NCI-H2107 treated with DMSO at 0.1 percent for 48 hours (cell line): ENCODE measurements around the gene MPPED1.

Experiments
- DNase-seq: peaks from one replicate; lab custom pipeline; 2025; ENCODE audit not compliant: unreplicated experiment; lab: John Stamatoyannopoulos, UW

Gene MPPED1

DNA sequence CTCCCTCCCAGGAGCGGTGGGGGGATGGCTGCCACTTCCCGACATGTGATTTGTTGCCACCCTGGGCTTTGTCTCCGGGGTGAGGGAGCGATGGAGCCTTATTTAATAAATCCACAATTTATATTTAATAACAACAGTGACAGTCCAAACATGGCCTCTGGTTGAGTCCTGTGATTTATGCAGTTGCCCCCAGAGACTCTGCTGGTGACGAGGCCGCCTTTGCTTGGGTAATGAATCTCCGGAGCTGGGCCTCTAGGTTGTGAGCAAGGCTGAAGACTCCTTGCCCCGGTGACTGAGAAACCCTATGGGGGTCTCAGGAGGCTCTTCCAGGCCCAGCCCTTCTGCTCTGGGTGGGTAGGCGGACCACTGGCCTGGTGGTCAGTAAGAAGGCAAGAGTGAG lies 16.7 kb downstream of the MPPED1 start:
- DNase-seq = no peak

DNA sequence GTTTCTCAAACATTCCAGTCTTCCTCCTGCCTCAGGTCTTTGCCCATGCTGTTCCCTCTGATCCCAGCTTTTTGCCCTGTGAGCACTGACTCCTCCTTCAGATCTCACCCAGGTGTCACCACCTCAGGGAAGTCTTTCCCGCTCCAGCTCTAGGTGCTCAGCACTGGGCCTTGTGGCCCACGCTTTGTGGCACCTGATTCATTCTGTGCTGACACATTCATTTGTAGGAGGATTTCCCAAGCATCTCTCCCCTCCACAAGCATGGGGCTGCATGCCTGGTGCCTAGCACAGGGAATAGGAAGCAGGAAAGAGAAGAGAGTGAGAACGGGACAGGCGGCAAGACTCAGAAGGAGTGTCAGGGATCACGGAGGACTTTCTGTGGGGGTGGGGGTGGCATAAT lies 17.6 kb downstream of the MPPED1 start:
- DNase-seq = no peak

DNA sequence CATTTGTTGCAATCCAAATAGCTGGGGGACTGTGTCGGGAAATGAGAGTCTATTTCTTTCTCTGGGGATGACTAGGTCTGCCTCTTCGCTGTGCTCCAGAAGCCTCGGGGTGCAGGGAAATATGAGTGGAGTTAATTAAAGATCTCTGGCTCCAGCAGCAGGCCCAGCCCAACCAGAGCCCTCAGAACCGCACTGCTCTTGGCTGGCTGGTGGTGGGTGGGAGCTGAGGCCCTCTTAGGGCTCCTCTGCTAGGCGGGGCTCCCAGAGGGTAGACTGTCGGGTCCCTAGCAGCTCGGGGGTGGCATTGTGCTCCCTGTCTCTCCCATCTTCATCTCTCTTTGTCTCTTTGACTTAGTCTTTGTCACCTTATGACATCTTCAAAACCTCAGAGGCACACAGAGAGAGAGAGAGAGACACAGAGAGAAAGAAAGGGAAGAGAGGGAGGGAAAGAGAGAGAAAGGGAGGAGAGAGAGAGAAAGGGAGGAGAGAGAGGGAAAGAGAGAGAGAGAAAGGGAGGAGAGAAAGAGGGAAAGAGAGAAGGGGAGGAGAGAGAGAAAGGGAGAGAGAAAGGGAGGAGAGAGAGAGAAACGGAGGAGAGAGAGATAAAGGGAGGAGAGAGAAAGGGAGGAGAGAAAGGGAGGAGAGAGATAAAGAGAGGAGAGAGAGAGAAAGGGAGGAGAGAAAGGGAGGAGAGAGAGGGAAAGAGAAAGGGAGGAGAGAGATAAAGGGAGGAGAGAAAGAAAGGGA lies 20.2 kb downstream of the MPPED1 start:
- DNase-seq = no peak

DNA sequence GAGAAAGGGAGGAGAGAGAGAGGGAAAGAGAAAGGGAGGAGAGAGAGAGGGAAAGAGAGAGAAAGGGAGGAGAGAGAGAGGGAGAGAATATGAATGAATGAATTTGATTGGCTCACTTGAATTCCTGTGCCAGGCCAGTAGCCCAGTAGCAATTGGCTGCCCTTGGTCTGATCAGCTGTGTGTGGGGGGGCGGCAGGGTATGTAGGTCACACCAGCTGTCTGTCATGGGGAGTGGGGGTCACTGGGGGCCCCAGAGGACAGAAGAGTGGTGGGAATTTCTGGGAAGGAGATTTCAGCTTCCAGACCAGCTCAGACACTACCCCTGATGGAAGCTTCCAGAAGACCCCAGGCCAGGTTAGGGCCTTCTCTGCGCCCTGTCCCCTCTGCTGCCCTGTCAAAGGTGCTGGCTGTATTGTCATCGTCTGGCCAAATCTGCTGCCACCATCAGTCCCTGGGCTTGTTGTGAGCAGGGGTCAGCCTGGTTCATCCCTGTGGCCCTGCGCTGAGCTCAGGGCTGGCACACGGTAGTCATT lies 21.1 kb downstream of the MPPED1 start:
- no peak for DNase-seq

DNA sequence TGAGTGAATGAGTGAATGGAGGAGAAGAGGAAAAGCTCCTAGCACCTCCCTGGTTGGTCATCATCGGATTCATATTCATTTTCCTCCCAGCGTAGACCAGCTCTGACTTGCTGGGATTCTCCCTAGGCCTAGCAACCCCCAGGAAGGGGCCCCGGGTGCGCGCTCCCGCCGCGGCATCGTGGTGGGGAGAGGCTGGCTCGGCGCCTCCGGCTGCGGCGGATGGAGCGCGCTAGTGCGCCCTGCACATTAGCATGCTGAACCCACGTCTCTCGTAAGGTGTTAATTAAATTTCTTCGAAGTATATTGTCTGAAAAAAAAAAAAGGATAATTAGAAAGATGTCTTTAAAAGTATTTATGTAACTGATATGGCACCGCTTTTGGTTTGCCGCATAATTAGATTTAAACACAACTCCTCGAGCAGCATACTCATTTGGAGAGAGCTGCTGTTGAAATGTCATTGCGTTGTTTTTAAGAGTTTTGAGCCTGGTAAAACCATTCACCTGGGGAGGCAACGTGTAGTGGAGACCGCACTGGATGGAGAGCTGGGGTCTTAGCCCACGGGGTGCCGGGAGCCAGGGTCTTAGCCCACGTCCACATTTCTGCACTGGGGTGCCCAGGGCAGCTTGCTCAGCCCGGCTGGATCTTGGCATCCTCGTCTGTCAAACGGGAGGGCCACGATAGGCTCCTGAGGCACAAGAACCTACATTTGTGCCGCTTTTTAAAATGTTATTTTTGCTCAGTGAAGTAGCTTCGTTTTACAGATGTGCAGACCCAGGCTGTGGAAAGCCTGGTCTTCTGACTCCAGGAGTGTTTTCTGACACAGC lies 21.8 kb downstream of the MPPED1 start:
- DNase-seq = no peak

DNA sequence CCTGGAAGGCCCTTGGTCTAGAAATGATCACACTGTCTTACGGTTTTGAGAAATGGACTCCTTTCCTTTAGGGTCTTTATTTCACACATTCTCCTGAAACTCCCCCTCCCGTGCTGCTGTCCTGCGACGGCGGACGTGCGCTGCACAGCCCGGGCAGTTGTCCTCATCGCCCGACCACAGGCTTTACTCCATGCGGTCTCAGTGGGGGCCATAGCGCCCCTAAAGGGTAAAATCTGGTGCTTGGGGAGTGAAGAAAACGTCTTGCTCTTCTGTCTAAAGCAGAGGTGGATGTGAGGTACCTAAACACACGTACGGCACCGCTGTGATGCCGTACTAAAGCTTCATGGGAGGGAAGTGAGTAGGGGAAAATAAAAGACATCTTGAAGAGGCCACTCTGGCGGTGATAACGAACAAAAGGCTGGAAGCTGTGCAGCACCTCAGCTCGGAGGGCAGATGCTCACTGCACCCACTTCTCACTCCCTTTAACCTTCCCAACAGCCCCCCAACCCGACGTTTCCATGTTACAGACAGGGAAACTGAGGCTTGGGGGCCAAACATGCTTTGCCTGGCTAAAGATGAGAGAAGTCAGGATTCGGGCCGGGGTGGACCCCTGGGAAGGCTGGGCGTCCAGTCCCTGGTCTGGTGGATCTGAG lies 22.6 kb downstream of the MPPED1 start:
- no peak for DNase-seq

DNA sequence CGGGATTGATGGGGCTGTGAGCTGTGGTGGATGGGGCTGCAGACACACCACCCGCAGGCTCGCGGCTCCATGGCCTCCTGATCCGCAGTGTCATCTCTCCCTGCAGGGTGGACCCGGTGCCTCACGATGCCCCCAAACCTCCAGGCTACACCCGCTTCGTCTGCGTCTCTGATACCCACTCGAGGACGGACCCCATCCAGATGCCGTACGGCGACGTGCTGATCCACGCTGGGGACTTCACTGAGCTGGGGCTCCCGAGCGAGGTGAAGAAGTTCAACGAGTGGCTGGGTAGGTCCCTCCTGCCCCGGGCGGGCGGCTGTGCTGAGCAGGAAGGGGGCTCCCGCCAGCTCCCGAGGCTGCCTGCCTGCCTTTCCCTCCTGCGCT lies 23.1 kb downstream of the MPPED1 start:
- DNase-seq = no peak

DNA sequence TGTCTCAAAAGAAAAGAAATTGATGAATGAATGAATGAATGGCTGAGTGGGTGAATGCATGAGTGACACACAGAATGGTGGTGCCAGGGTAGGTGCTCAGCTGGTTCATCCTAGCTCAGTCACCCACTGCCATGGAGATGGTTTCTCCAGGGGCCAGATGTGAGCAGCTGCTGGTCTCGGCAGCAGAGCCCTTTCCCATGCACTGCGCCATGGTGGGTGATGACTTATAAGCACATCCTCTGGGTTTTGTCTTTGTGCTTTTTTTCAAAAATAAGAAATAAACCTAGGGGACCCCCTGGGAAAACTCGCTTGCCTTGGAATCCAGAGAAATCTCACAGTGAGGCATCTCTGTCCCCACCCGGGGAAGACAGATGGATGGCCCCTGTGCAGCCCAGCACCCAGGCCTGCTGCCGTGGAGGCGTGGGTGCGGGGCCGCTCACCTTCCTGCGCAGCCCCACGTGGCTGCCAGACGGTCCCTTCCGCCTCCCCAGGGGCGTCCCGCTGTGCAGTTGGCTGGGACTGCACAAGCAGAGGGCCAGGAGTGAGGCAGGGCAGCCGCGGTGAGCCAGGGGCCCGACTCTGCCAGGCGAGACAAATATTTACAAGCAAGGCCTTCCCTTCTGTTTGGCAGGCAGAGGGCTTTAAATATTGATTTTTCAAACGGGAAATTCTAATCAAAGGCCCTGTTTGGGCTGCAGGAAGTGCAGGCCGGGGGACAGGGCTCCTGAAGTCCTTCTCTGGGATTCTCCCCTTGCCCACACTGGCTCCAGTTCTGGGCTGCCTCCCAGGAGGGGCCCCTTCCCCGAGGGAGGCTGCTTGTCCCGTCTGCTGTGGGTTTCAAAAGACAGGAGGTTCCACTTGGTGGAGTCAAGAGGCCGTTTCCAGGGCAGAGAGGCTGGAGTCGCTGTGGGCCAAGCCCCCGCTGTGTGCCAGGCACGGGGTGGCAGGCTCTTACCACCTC lies 24.3 kb downstream of the MPPED1 start:
- DNase-seq = peak; percentile 52

DNA sequence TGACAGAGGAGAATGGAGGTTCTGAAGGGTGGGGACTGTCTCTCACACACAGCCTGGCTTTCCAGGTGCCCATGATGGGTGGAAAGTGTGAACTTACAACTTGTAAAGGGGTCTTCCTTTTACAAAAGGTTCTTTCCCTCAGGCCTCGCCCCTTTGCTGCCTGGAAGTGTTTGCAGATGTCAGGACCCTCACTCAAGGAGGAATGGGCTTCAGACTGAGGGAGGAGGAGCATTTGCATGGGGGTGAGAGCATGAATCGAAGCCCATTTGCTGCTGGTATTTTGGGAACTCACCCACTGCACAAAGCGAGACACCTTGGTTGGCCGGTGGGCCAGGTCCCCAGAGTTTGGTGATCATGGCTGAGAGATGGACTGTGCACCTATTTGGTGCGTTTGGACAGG lies 25.1 kb downstream of the MPPED1 start:
- DNase-seq = no peak

DNA sequence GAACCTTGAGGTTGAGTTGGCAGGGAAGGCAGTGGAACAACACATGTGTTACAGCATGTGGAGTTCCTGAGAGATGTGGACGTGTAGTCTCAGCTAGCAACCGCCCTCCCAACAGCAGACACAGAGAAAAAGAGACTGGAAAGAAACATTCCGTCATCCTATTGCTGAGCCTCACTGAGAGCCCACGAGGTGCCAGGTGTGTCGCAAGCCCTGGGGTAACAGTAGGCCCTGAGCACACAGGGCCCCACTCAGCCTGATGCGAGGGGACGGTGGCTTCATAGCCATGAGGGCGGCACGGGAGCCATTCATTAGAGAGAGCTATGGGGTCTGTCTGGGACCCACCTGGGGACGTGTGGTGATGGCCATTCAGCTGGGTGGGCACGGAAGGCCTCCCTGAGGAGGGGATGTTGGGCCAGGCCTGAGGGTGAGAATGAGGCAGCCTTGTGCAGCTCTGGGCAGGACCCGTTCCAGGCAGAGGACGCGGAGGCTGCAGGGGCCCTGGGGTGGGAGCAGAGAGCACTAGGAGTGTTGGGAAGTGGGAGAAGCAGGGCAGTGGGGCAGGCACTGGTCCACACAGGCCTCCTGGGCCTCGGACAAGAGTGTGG lies 26.2 kb downstream of the MPPED1 start:
- no peak for DNase-seq

DNA sequence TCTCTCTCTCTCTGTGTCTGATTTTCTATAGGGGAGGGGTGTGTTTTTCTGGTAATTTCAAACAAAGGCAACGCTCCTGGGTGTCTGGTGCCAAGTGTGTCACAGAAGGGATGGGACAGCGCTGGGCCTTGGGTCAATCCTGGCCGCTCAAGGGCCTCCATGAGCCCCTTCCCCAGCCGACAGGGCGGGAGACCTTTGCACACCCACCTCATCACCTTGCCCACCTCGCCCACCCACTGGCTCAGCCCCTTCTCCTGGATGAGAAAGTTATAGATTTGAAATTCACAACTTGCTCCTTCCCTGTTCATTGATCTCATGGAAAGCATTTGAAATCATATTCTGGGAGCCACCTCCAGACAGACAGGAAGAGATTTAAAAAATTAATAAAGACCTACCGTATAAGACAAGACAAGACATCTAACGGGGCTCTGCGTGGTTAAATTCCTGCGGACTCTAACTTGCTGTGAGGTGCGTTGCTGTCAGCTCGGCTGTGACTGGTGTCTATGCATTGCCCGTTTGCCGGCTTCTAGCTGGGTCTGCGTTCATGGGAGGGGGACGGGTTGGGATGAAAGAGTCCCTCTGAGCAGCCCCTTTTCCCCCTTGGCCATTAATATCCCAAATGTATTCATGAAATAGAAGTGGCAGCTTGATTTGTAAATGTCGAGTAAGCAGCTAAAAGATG lies 27.0 kb downstream of the MPPED1 start:
- no peak for DNase-seq

DNA sequence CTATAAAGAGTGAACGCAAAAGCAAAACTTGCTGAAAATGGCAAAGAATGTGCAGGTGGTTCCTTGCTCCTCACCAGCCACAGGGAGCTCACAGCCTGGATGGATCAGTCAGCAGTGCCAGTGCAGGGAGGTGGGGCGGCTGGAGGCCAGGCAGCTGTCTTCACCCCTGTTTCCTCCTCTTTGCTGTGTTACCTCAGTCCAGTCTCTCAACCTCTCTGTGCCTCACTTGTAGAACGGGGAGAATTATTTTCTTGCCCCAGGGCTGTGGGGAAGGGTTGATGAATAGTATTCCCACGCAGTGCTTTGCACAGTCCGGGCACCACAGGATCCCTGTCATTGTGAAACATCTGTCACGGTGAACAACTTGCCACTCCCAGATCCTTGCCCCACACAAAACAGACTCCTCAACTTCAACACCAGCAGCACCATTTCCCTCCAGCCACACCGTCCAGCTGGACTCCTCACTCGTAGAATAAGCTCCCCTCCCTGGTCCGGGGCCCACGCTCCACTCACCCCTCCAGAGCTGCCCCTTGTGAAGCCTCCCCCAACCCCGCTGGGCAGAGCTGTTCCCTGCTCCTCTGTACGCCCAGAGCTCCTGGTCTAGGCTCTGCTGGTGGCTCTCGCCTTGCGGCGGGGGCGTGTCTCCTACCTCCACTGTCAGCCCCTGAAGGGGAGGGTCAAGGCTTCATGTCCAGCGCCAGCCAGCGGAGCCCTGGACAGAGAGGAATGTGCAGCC lies 27.7 kb downstream of the MPPED1 start:
- DNase-seq = no peak

DNA sequence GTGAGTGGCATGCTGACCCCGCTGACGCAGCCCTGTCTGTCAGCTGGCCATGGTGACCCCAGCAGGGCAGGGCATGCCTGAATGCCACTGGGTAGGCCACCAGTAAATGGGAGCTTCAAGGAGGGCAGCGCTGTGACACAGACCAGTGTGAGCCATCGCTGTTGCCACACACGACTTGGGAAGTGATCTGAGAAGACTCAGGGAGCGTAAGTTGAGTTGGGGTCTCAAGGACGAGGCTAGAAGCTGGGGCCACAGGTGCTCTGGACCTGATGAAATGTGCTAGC lies 28.2 kb downstream of the MPPED1 start:
- DNase-seq = no peak

DNA sequence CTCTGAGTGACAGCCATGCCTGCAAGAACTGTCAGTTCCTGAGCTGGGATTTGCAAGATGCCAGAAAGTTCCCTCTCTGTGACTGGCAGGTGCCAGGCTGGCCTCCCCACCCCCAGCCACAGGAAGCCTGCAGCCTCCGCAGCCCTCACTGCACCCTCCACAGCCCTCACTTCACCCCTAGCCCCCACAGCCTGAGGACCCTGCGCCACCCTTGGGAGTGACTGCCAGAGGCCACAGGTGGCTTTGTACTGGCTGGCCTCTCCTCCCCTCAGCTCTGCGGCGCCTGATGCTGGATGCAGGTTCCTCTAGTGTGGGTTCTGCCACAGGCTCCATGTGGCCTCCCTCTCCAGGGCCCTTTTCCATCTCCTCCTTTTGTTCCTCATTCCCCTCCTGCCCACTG lies 28.7 kb downstream of the MPPED1 start:
- no peak for DNase-seq

DNA sequence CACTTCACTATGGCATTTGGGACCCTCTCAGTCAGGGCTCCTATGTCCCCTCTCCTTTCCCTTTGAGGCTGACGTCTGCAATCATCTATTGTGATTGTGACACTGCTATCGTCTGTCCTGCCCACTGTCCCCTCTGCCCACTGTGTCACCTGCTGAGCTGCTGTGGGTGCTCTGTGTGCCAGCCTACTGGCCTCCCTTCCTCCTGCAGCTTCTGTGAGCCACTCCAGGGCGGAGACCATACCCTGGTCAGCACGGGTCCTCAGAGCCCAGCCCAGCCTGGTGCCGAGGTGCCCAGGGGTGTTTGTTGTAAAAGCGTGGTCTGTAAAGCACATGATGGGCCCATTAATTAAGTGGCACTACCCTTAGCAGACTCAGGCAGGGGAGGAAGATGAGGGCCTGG lies 29.4 kb downstream of the MPPED1 start:
- no peak for DNase-seq

DNA sequence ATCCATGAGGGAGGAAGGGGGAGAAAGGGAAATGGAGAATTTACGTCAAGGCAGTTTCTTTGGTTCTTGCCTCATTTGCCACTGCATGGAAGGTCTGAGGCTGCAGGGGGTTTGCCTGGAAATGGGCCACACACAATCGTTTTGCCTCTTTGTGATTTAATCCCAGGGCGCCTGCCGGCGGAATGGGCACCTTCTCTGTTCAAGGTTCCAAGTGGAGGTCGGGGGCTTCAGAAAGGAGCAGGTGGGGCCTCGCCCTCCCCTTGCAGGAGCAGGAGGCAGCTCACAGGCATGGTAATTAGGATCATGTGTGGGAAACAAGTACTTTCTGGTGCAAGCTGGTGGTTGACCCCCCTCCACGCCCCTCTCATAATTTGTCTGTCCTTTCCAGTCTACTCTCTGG lies 29.9 kb downstream of the MPPED1 start:
- DNase-seq = no peak

DNA sequence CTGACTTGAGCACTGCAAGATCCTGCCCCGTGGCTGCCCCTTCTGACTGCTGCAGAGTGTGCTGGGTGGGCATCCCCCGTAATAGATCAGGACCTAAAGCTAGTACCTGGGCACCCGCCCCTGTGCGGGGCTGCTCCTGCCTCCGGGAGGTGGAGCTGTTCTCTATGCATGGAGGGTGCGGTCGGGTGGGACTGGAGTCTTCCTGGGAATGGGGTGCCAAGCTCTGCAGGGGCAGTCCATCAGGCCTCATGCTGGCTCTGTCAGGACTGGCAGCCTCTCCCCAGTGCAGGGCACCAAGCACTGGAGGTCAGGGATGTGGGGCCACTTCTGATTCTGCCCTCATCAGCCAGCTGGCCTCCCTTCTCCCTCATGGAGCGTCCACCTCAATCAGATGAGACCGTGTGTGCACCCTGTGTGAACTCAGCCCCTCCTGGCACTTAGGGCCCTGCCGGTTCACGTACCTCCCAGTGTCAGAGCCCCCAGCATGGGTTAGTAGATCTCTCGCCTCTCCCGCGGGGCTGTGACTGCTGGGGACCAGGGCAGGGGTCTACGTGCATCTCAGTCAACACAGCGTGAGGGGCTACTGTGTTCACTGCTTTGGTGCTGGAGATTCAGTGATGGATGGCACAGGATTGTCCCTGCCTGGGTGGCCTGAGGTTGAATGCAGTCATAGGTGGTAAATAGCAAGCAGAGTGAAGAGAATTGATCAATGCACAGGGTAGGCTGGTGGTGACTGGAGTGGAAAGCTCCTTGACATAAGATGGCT lies 30.8 kb downstream of the MPPED1 start:
- DNase-seq = no peak

DNA sequence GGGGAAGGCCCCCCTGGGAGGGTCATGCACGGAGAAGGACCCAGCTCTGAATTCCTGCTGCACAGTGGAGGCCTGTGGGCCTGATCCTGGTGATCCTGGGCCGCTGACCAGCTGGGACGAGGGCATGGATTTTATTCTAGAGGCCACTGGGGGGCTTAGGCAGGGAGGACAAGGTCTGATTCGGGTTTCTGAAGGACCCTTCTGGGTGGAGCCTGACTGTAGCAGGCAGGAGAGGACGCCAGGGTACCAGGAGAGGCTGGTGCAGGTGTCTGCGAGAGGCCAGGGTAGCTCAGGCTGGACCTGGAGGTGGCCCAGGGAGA lies 31.3 kb downstream of the MPPED1 start:
- DNase-seq = no peak
